ENCODE data around the gene SPEM2.

The SPEM2 gene

DNA sequence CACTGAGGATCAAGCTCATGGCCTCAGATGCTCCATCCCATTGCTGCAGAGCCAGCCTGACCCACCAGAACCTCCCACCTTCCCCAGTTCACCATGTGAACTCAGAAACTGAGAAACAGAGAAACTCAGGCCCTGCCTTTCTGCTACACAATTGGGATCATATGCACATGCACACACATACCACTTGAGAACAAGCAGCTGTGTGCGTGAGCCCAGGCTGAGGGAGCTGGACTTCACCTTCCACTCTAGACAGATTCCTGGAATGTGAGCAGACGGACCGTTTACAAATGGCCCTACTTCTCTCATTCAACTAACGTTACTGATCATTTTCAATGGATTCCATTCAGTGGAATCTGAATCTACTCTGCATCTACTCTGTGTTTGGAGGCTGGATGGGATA, 1.7 kb upstream of the SPEM2 start:
- DNase-seq, result no peak

DNA sequence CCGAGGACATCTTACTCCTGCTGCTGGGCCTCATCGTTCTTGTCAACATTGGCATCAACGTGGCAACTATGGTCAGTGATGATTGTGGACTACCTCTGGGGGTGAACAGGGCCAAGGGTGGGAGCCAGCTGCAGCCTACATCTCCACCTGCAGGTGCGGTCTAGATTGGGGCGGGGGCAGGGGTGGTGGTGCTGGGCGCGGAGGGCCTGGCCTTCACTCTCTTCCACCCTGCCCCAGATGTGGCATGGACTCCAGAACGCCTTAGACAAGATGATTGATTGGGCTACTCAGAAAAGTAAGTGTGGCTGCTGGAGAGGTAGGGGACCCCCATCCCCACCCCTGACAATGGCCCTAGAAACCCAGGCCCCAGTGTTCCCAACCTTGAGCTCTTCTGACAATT, 340 bp downstream of the SPEM2 start:
- no peak for DNase-seq

- no peak for DNase-seq
Measured at GRCh38 chr17:7426203-7426863, 917 bp downstream of the SPEM2 start.

- no peak for DNase-seq
Measured at GRCh38 chr17:7426896-7427489, 1.6 kb downstream of the SPEM2 start.

DNA sequence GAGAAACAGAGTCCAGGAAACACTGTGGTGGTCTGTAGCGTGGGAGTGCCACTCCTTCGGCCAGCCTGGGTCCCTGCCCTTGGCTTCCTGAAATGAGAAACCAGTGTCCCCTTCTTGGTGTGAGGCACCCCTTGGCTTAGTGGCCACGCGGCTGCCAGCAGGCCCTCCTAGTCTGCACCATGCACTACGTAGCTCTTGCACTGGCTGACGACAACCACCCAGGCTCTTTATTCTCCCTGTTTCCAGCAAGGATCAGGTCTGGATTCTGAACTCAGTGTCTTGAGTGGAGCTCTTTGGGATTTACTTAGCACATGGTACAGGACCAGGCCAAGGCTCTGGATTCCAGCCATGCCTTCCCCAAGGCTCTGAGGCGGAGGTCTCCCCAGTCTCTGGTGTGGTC, 2.1 kb downstream of the SPEM2 start:
- no peak for DNase-seq

DNA sequence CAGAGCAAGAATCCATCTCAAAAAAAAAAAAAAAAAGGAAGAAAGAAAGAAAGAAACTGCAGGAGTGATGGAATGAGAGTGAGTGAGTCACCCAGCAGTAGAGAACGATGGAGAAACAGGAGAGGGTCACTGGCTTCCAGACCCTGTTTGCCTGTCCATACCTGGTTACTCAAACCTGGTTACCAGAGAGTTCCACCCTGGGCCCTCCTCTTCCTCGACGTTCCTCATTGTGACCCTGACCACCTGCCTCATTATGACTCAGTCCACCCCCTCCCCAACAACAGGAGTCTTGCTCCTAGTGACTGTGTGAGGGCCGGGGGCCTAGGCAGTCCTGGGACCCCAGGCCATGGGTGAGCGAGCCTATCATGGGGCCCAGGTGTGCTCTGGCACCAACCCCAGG, 3.1 kb downstream of the SPEM2 start, which contains the start of gene SPEM3:
SPEM3 (plus strand) TSS at position 301 of the 400 bp plus-strand sequence; CDS start at position 347, 46 bp downstream.
- DNase-seq, result no peak

- no peak for DNase-seq
Measured at GRCh38 chr17:7429722-7430121, 4.3 kb downstream of the SPEM2 start.

DNA sequence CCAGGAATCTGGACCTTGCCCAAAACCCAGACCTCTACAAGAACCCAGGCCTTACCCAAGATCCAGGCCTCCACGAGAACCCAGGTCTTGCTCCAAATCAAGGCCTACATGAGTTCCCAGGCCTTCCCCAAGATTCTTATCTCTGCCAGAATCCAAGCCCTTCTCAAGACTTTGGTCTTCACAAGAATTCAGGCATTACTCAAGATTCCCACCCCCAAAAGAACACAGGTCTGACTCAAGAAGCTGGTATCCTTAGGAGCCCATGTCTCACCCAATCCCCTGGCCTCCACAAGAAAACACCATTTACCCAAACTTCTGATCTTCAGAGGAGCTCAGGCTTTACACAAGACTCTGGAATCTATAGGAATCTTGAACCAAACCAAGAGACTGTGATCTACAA, 5.8 kb downstream of the SPEM2 start:
- DNase-seq, result no peak

DNA sequence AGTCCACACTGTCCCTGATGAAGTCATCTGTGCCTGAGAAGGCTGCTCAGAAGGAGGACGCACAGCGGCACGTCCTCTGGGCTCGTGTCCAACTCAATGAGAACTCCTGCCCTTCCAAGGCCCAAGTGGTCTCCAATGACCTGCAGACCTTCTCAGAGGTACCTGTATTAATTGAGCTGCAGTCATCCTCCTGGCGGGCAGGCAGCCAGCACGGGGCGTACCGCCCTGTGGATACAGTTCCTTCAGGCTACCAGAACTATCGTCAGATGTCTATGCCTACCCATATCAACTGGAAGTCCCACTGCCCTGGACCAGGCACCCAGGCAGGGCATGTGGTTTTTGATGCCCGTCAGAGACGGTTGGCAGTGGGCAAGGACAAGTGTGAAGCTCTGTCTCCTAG, 6.9 kb downstream of the SPEM2 start:
- no peak for DNase-seq

- peak; percentile 65 for DNase-seq
Measured at GRCh38 chr17:7435676-7436555, 10.5 kb downstream of the SPEM2 start.

DNA sequence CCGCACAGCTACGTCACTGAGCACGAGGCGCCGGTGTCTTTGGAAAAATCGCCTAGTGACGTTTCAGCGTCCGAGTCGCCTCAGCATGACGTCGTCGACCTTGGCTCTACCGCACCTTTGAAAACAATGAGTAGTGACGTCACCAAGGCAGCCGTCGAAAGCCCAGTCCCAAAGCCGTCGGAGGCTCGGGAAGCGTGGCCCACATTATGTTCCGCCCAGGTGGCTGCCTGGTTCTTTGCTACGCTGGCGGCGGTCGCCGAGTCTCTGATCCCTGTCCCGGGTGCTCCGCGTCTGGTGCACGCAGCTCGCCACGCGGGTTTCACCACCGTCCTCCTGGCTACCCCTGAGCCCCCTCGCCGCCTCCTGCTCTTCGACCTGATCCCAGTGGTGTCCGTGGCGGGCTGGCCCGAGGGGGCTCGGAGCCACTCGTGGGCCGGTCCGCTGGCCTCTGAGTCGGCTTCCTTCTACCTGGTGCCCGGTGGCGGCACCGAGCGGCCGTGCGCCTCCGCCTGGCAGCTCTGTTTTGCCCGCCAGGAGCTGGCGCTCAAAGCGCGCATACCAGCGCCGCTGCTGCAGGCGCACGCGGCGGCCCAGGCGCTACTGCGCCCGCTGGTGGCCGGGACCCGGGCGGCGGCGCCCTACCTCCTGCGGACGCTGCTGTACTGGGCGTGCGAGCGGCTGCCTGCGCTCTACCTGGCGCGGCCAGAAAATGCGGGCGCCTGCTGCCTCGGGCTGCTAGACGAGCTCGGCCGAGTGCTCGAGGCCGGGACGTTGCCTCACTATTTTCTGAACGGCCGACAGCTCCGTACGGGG, 11.3 kb downstream of the SPEM2 start:
- DNase-seq, result peak; percentile 91

DNA sequence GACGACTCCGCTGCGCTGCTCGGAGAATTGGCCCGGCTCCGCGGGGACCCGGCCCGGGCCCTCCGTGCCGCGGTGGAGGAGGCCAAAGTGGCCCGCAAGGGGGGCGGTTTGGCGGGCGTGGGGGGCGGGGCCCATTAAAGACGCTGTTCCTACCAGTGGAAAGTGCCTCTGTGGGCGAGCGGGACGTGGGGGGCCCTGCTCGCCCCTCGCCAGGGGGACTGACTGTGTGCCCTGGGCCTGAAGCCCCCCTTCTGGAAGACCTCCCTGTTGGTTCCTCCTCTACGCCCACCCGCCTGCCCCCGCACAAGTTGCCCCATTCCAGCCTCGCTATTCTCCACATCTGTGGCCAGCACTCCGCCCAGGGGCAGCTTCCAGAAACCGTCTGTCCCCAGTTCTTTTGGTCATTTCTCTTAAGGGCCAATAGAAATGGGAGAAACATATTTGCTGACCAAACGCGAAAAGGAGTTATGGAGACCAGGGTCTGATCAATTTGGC, 12.0 kb downstream of the SPEM2 start:
- no peak for DNase-seq

DNA sequence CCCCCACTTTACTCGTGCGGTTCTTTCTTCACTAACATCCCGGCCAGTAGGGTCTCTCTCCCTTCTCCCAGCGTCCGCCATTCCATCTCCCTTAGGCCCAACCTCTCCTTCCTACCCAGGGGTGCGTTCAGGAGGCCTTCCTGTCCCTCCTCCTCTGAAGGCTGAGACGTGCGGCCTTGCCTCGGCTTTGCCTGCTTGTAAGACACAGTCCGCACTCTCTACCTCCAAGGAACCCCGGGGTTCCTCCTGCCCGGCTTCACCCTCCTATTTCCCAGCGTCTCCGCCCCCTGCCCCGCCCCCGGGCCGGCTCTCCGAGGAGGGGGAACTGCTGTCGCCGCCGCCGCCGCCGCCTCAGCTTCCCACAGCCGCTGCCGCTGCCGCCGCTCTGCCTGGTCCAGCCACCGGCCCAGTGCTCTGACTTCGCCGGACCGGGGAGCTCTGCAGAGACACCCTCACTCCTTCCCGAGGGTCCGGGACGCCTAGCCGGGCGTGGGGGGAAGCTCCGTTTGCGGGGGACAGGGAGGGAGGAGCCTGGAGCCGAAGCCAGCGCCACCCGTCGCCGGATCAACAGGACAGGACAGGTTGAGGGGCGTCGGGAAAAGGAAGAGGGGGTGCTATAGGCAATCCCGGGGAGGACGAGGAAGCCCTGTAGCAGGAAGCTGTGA, 12.7 kb downstream of the SPEM2 start:
- peak; percentile 59 for DNase-seq

DNA sequence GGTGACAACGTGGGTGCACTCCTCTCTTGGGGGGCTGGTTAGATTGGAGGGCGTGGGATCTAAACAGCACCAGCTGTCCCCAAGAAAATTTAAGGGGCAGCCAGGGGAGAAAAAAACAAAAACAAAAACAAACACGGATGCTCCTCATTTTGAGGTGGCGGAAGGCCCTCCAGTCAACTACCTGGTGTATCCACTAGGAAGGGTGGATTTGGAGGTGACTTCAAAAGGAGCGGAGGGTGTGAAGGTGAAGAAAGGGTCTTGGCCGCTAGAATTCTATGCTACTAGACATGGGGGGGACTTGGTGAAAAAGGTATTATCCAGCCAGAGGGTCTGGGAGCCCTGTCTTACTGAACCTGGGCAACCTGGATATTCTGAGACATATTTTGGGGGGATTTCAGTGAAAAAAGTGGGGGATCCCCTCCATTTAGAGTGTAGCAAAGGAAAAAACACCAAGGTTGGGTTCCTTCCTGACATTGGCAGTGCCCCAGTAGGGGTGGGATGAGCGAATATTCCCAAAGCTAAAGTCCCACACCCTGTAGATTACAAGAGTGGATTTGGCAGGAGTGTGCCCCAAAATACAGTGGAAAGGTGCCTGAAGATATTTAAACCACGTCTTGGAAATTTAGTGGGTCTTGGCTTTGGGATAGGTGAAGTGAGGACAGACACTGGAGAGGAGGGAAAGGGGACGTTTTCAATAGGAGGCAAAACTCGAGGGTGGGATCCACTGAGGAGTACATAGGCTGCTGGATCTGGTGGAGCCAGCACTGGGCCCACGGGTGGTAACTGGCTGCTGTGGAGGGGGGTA, 13.4 kb downstream of the SPEM2 start:
- DNase-seq, result no peak

GRCh38 chr17:7439462-7440112, 14.2 kb downstream of the SPEM2 start, which contains the start of gene FGF11:
TSS of gene FGF11 (plus strand) at chr17:7439512. CDS start at chr17:7439621, 109 bp downstream.
- DNase-seq, result no peak

DNA sequence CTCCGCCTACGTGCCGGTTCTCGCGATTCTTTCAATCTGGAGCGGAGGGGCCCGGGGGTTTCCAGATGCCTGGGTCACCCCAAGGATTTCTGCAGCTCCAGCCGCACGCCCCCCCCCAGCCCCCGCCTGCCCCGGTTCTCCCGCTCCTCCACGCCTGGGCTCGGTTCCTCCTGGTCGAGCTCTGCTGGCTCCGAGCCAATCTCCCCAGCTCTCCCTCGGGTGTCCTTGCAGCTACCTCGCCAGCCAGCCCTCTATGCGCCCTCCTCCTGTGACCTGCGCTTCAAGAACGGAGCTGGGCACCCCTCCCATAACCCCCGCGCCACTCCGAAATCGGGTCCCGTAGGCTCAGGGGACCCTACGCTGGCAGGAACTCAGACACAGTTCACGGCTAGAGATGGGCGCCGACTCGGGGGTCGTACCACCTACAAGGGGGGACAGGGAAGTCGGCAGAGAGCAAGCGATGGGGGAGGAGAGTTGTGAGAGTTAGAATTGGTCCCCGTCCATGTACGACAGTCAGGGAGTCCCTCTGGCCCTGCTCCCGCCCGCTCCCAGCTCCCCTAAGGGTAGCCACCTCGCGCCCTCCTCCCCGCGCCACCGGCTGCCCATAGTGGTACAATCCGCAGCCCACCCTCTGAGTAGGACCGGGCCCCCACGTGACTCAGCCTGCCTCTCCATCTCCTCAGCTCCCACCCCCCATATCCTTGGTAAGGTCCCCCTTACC, 14.9 kb downstream of the SPEM2 start:
- DNase-seq, result peak; percentile 27

DNA sequence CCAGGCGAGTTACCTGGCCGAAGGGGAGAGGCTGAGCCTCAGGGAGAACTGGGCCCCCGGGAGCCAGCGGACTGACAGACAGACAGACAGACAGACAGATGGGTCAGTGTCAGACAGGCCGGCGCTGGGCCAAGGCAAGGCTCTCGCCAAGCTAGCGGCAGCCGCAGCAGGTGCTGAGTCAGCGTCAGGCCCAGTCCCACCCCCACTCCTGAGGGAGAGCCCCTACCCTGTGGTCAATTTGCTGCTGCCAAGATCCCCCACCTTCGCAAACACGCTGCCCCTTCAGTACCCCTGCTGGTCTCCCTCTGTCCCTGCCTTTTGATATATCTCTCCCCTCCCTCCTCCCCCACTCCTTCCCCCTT, 15.4 kb downstream of the SPEM2 start:
- no peak for DNase-seq

DNA sequence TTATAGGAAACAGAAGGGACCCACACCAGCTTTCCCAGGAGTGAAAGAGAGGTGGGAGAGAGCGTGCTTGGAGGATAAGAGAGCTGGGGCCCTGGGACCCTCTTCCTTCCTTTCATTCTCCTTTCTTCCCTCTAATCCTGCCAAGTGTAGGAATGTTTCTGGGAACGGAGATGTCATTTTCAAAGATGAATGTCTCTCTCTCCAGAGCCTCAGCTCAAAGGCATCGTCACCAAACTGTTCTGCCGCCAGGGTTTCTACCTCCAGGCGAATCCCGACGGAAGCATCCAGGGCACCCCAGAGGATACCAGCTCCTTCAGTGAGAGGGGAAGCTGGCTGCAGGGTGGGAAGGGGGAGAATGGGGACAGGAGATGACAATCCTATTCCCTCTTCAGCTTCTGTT, 15.8 kb downstream of the SPEM2 start:
- no peak for DNase-seq

DNA sequence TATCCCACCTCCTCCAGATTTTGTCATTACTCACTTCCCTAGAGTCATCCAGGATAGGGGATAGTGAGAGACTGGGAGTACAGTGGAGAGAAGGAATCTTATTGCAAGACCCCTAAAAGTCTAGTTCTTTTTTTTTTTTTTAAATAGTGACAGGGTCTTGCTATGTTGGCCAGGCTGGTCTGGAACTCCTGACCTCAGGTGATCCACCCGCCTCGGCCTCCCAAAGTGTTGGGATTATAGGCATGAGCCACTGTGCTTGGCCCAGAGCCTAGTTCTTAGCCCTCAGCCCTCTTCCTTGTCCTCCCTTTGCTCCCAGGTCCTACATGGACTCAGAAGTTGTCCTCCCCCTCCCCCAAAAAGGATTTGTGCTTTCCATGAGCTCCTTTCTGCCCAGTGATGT, 16.7 kb downstream of the SPEM2 start:
- no peak for DNase-seq

Data from activated CD4-positive, alpha-beta T cell treated with anti-CD3 and anti-CD28 coated beads, Interleukin-2, Interleukin-6, amounts not matched to agents 100 ng/mL and 50 ng/mL, durations not matched to agents 16 hours and 8 hours (primary cell).